Measurements from ENCODE around the gene APBA3.
A peak's percentile ranks its signal among the peaks of the same experiment; 100 is the strongest.

Gene APBA3

GRCh38 chr19:3719868-3720267 lies 41.6 kb downstream of the APBA3 start:
- DNase-seq (ENCODE audit: low spot score), result no peak

- no peak for DNase-seq (ENCODE audit: low spot score)
Observed at GRCh38 chr19:3716147-3716668, 45.3 kb downstream of the APBA3 start.

GRCh38 chr19:3712663-3713611 lies 48.6 kb downstream of the APBA3 start:
- no peak for DNase-seq (ENCODE audit: low spot score)

- DNase-seq (ENCODE audit: low spot score), result peak; percentile 68
Observed at GRCh38 chr19:3710265-3710812, 51.2 kb downstream of the APBA3 start.

GRCh38 chr19:3708207-3708931 lies 53.1 kb downstream of the APBA3 start, which contains the start of gene TJP3:
TSS of gene TJP3 (plus strand) at chr19:3708384. CDS start at chr19:3728433, 20,049 bp downstream.
- peak; percentile 59 for DNase-seq (ENCODE audit: low spot score)

- peak; percentile 8 for DNase-seq (ENCODE audit: low spot score)
Observed at GRCh38 chr19:3707868-3708206, 53.7 kb downstream of the APBA3 start.

- DNase-seq (ENCODE audit: low spot score), result no peak
Observed at GRCh38 chr19:3701200-3701599, 60.3 kb downstream of the APBA3 start.
